ENCODE results near the gene FLVCR2. TPM values are rescaled to one million over a fixed set of nuclear protein-coding genes. Genes with fewer than 3 reads are reported as not detected.

Gene FLVCR2
- total RNA-seq, 4 donors from 2014 or later = 1.9 to 5.8 (median 4.1) TPM

GRCh38 chr14:75697386-75697785, 119.0 kb downstream of the FLVCR2 start:
- TF ChIP-seq EP300 (IDR thresholded peaks at IDR 0.05) = no peak
- no peak for TF ChIP-seq POLR2AphosphoS5 (IDR thresholded peaks at IDR 0.05)
- no peak for TF ChIP-seq CTCF (IDR thresholded peaks at IDR 0.05)
- TF ChIP-seq POLR2A (IDR thresholded peaks at IDR 0.05) = no peak
- 88 to 100% methylated on average over 1 of the region's 1 CpG for WGBS, 2 donors (ENCODE audit: low coverage in 1 of 2)
- ATAC-seq = no peak
- H3K27me3 ChIP-seq = no peaks in the 10 kb centered on the region
- no peaks in the 10 kb centered on the region for H3K9me3 ChIP-seq
- peaks cover 0 to 59% of the 10 kb centered on the region in 2 donors for H3K36me3 ChIP-seq
- H3K4me3 ChIP-seq = no peak overlapping the region
- no peak overlapping the region for H3K27ac ChIP-seq
- peaks cover 0 to 9% (median 4%) of the 10 kb centered on the region in 3 donors for H3K4me1 ChIP-seq

Small RNAs within 50 kb of the gene (small RNA-seq; reads per million reads assigned to genes)
- gene RNA5SP387 = 0 to 1.1 (median 0.26) reads per million in 4 donors

Other genes with a start within 250 kb of the FLVCR2 start
- 10 to 100 TPM; 55.6 to 90.0 (median 70.8) TPM for gene JDP2, start 150.6 kb upstream of the FLVCR2 start, total RNA-seq
- 10 to 100 TPM in 1 of 4 donors, 1 to 10 TPM in 3; 2.6 to 16.8 (median 3.2) TPM for gene BATF, start 56.2 kb upstream of the FLVCR2 start, total RNA-seq
- 10 to 100 TPM in 1 of 4 donors, 1 to 10 TPM in 3; 6.2 to 13.4 (median 7.0) TPM for gene ERG28, start 82.3 kb downstream of the FLVCR2 start, total RNA-seq
- 10 to 100 TPM; 18.1 to 30.0 (median 22.1) TPM for gene TTLL5, start 82.6 kb downstream of the FLVCR2 start, total RNA-seq